H1 (cell line): Measurements from ENCODE around the gene ZNF154. TPM values are rescaled to one million over a fixed set of nuclear protein-coding genes. Genes with fewer than 3 reads are reported as not detected.

Source experiments
- CTCF ChIA-PET: fragments of 300-600 bp; sonication (Branson Sonifier 250); formaldehyde crosslinking; loops from one replicate; lab custom pipeline; 2021; ENCODE audit not compliant: partially characterized antibody; lab: Charles Lee
- POLR2A ChIA-PET: fragments of 300-600 bp; sonication (Branson Sonifier 250); formaldehyde crosslinking; loops from one replicate; lab custom pipeline; 2021; ENCODE audit warnings: inconsistent platforms; ENCODE audit not compliant: partially characterized antibody; lab: Charles Lee
- DNase-seq, 2 experiments: peaks; one replicate each; pipeline versions ENCODE4 v3.0.0 to v3.0.0-alpha.2; 2010 to 2022; ENCODE audit warnings: low spot score in 2 of 2, low read depth in 1 of 2, mixed read lengths in 1 of 2
- FAIRE-seq: peaks from 2 replicates; lab custom pipeline; 2011; peaks lifted over from hg19 to GRCh38; lab: Jason Lieb, UNC
- H2AFZ ChIP-seq: 2 replicates; pipeline ENCODE4 v1.8.1; 2012; ENCODE audit warnings: low read length, inconsistent platforms
- H2AK5ac ChIP-seq: 2 replicates; pipeline ENCODE4 v1.6.1; 2013; ENCODE audit warnings: low read depth, low read length
- H2BK120ac ChIP-seq: replicated peaks from 2 replicates; pipeline ENCODE3; 2013; ENCODE audit warnings: low read depth, low read length, inconsistent platforms
- H2BK12ac ChIP-seq: 2 replicates; pipeline ENCODE4 v1.6.1; 2013; ENCODE audit warnings: low read depth, low read length
- H2BK15ac ChIP-seq: 2 replicates; pipeline ENCODE4 v1.6.1; 2013; ENCODE audit warnings: low read length
- H2BK20ac ChIP-seq: 2 replicates; pipeline ENCODE4 v1.6.1; 2013; ENCODE audit warnings: low read length
- H2BK5ac ChIP-seq: 2 replicates; pipeline ENCODE4 v1.6.1; 2013; ENCODE audit warnings: low read depth, low read length
- H3K14ac ChIP-seq: 2 replicates; pipeline ENCODE4 v1.6.1; 2013; ENCODE audit warnings: inconsistent platforms; ENCODE audit not compliant: insufficient read length
- H3K18ac ChIP-seq: 2 replicates; pipeline ENCODE4 v1.6.1; 2013; ENCODE audit warnings: low read length; ENCODE audit errors: extremely low read depth
- H3K23ac ChIP-seq: 2 replicates; pipeline ENCODE4 v1.6.1; 2013; ENCODE audit warnings: inconsistent platforms; ENCODE audit not compliant: insufficient read length
- H3K23me2 ChIP-seq: 2 replicates; pipeline ENCODE4 v1.6.1; 2013; ENCODE audit warnings: low read depth, low read length
- H3K27ac ChIP-seq: 2 replicates; pipeline ENCODE4 v1.6.1; 2011; ENCODE audit warnings: low read depth, low read length, inconsistent platforms
- H3K27me3 ChIP-seq, 4 experiments: replicated peaks in 1 of 4; 1 replicate in 1 of 4; 2 replicates in 3 of 4; pipeline versions ENCODE4 v1.6.1 to v1.8.1; 2011 to 2013; ENCODE audit warnings: low read length in 3 of 4, mild to moderate bottlenecking in 3 of 4, inconsistent platforms in 2 of 4, mixed read lengths in 2 of 4, moderate library complexity in 1 of 4; ENCODE audit not compliant: control insufficient read depth in 3 of 4, insufficient read depth in 3 of 4; ENCODE audit errors: extremely low read depth in 1 of 4
- H3K36me3 ChIP-seq, 4 experiments: 2 replicates each; pipeline versions ENCODE4 v1.6.1 to v1.8.1; 2011 to 2013; ENCODE audit warnings: mild to moderate bottlenecking in 4 of 4, low read length in 3 of 4, moderate library complexity in 2 of 4, control low read depth in 1 of 4, inconsistent platforms in 1 of 4; ENCODE audit not compliant: insufficient read depth in 4 of 4, control insufficient read depth in 2 of 4
- H3K4ac ChIP-seq: replicated peaks from 2 replicates; pipeline ENCODE3; 2013; ENCODE audit warnings: low read length, low read depth, mixed read lengths, inconsistent platforms; ENCODE audit not compliant: insufficient read length
- H3K4me1 ChIP-seq, 4 experiments: replicated peaks in 1 of 4; 1 replicate in 1 of 4; 2 replicates in 3 of 4; pipeline versions ENCODE4 v1.6.1 to v1.8.1; 2011 to 2013; ENCODE audit warnings: low read length in 3 of 4, inconsistent platforms in 2 of 4, mixed read lengths in 1 of 4; ENCODE audit not compliant: insufficient read depth in 4 of 4, control insufficient read depth in 3 of 4
- H3K4me2 ChIP-seq, 2 experiments: 2 replicates each; pipeline versions ENCODE4 v1.6.1 to v1.8.1; 2011 to 2013; ENCODE audit warnings: low read depth in 2 of 2, low read length in 2 of 2, control low read depth in 1 of 2, inconsistent platforms in 1 of 2, mild to moderate bottlenecking in 1 of 2; ENCODE audit not compliant: insufficient read depth in 1 of 2
- H3K4me3 ChIP-seq, 4 experiments: fragments of 200-600, 300-600 bp in 1 of 4; sonication (generic), shearing (Covaris generic), sonication (Bioruptor Twin) in 1 of 4; 2 replicates each; pipeline versions ENCODE4 v1.5.1 to v1.8.1; 2011 to 2016; ENCODE audit warnings: low read length in 4 of 4, low read depth in 3 of 4, control low read depth in 2 of 4, inconsistent platforms in 2 of 4, mild to moderate bottlenecking in 2 of 4, mixed read lengths in 1 of 4, moderate library complexity in 1 of 4; ENCODE audit not compliant: insufficient read depth in 2 of 4; ENCODE audit errors: extremely low read depth in 1 of 4
- H3K56ac ChIP-seq: replicated peaks from 2 replicates; pipeline ENCODE3; 2013; ENCODE audit warnings: low read depth, mild to moderate bottlenecking, mixed read lengths, low read length, inconsistent platforms; ENCODE audit not compliant: insufficient read length
- H3K79me1 ChIP-seq: 2 replicates; pipeline ENCODE4 v1.6.1; 2013; ENCODE audit warnings: low read depth, low read length, control low read depth
- H3K79me2 ChIP-seq, 2 experiments: 2 replicates each; pipeline versions ENCODE4 v1.6.1 to v1.8.1; 2012 to 2013; ENCODE audit warnings: low read length in 2 of 2, mild to moderate bottlenecking in 2 of 2, inconsistent platforms in 1 of 2; ENCODE audit not compliant: insufficient read depth in 2 of 2, control insufficient read depth in 1 of 2
- H3K9ac ChIP-seq, 4 experiments: replicated peaks in 1 of 4; 1 replicate in 1 of 4; 2 replicates in 3 of 4; pipeline versions ENCODE4 v1.6.1 to v1.8.1; 2011 to 2013; ENCODE audit warnings: low read depth in 3 of 4, low read length in 3 of 4, control low read depth in 2 of 4, mild to moderate bottlenecking in 2 of 4, moderate library complexity in 2 of 4, inconsistent platforms in 1 of 4; ENCODE audit errors: extremely low read depth in 1 of 4
- H3K9me3 ChIP-seq, 2 experiments: 2 replicates each; pipeline versions ENCODE4 v1.6.1 to v1.8.1; 2012 to 2013; ENCODE audit warnings: mild to moderate bottlenecking in 2 of 2, moderate library complexity in 2 of 2, control low read depth in 1 of 2, inconsistent platforms in 1 of 2, low read depth in 1 of 2, low read length in 1 of 2, mixed read lengths in 1 of 2; ENCODE audit not compliant: insufficient read depth in 2 of 2
- H4K20me1 ChIP-seq, 2 experiments: replicated peaks in 1 of 2; 2 replicates each; pipeline versions ENCODE3 to v1.8.1; 2011 to 2013; ENCODE audit warnings: inconsistent platforms in 2 of 2, low read length in 2 of 2, mild to moderate bottlenecking in 1 of 2; ENCODE audit not compliant: insufficient read depth in 2 of 2, control insufficient read depth in 1 of 2
- H4K5ac ChIP-seq: 2 replicates; pipeline ENCODE4 v1.6.1; 2013; ENCODE audit warnings: low read length, low read depth, mixed read lengths, inconsistent platforms; ENCODE audit not compliant: insufficient read length
- H4K8ac ChIP-seq: 2 replicates; pipeline ENCODE4 v1.8.0; 2013; ENCODE audit warnings: mild to moderate bottlenecking, moderate library complexity, low read length, inconsistent platforms; ENCODE audit not compliant: insufficient read depth; ENCODE audit errors: extremely low read depth
- H4K91ac ChIP-seq: replicated peaks from 2 replicates; pipeline ENCODE3; 2013; ENCODE audit warnings: low read length, mixed read lengths, inconsistent platforms; ENCODE audit not compliant: insufficient read length
- ATF2 ChIP-seq: IDR thresholded peaks from 2 replicates; pipeline ENCODE4 v1.6.1; 2012; ENCODE audit warnings: low read length, inconsistent platforms
- CBX5 ChIP-seq: fragments of 300-800, 300-1000 bp; sonication (generic); IDR thresholded peaks from 2 replicates; pipeline ENCODE4 v1.7.1; 2016; ENCODE audit warnings: antibody characterized with exemption, low read length, low read depth
- CEBPB ChIP-seq: IDR thresholded peaks from 2 replicates; pipeline ENCODE4 v1.6.1; 2012; ENCODE audit warnings: low read depth, low read length
- EZH2 ChIP-seq: fragments of 200-600 bp; sonication (generic); IDR thresholded peaks from 2 replicates; pipeline ENCODE4 v1.7.1; 2012; ENCODE audit warnings: low read depth, mild to moderate bottlenecking, moderate library complexity, low read length, inconsistent platforms; ENCODE audit not compliant: severe bottlenecking
- GTF2F1 ChIP-seq: IDR thresholded peaks from 2 replicates; pipeline ENCODE4 v1.6.1; 2012; ENCODE audit warnings: low read depth, low read length, improper control_type of control experiment, borderline replicate concordance
- HDAC2 ChIP-seq, 2 experiments: fragments of 300-600 bp in 1 of 2; sonication (generic) in 1 of 2; IDR thresholded peaks; 2 replicates each; pipeline ENCODE4 v1.6.1; 2011 to 2012; ENCODE audit warnings: low read depth in 2 of 2, low read length in 2 of 2, mild to moderate bottlenecking in 2 of 2, moderate library complexity in 2 of 2, borderline replicate concordance in 1 of 2, inconsistent platforms in 1 of 2
- POLR2AphosphoS5 ChIP-seq: IDR thresholded peaks from 2 replicates; pipeline ENCODE4 v1.6.1; 2011; ENCODE audit warnings: low read depth, low read length
- SIN3A ChIP-seq, 2 experiments: IDR thresholded peaks in 1 of 2; conservative IDR thresholded peaks in 1 of 2; 2 replicates each; pipeline ENCODE4 v1.6.1; 2011 to 2012; ENCODE audit warnings: low read length in 2 of 2, improper control_type of control experiment in 1 of 2, low read depth in 1 of 2, mild to moderate bottlenecking in 1 of 2
- TBP ChIP-seq: IDR thresholded peaks from 2 replicates; pipeline ENCODE4 v1.6.1; 2011; ENCODE audit warnings: low read depth, low read length, improper control_type of control experiment
- ZNF274 ChIP-seq: IDR thresholded peaks from 2 replicates; pipeline ENCODE4 v1.7.0; 2012; ENCODE audit warnings: low read length, borderline replicate concordance; ENCODE audit errors: extremely low read depth
- WGBS, 2 experiments: shearing (Covaris generic) in 1 of 2; methylation state at CpG; one replicate each; pipeline versions ENCODE4 v1.1.6 to v1.1.7; 2013 to 2015; ENCODE audit warnings: low lambda C conversion rate in 2 of 2, mixed read lengths in 2 of 2, inconsistent platforms in 1 of 2, low coverage in 1 of 2, missing lambda C conversion rate in 1 of 2; ENCODE audit not compliant: insufficient replicate concordance in 2 of 2, insufficient coverage in 1 of 2, insufficient read length in 1 of 2; ENCODE audit errors: extremely low coverage in 1 of 2, missing lambda C conversion rate in 1 of 2; 5-methylcytosine and 5-hydroxymethylcytosine counted together
- polyA plus RNA-seq, 7 experiments: library from polyadenylated mRNA; depleted of rRNA in 3 of 7; stranded (reverse) in 5 of 7; unstranded in 2 of 7; fragments of >200 nt in 5 of 7; fragments of 200-250 nt in 2 of 7; gene quantifications; 1 replicate in 5 of 7; 2 replicates in 1 of 7; 4 replicates in 1 of 7; pipeline versions ENCODE4 v1.2.1 to v1.2.3, GENCODE V29; 2011 to 2013; ENCODE audit warnings: missing spikeins in 2 of 7, mixed read lengths in 2 of 7
- total RNA-seq: library from RNA; stranded (reverse); fragmentation: NEBNext Ultra II Directional; extraction: Animal tissue kit (Norgen Biotek cat#: 25700); gene quantifications from 2 replicates; pipeline ENCODE4 v1.2.1, GENCODE V29; 2021

ZNF154 gene
- total and polyA plus RNA-seq, 2 of the 8 experiments (the other 6 are each of a cell fraction or from before 2014, with no cell fraction given), result 5.3 to 11.6 TPM

- Histone ChIP-seq H3K4me1 (peaks cover 2 to 5% (median 4%) of the 10 kb centered on the region in 4 experiments), H3K79me1 (no peaks in the 10 kb centered on the region), H3K79me2 (no peaks in the 10 kb centered on the region), H3K4me2 (peak overlapping the region; percentile 74 to 86; a peak in 3 of 4 replicates), H4K5ac (no peak overlapping the region), H2BK20ac (no peak overlapping the region), H3K18ac (no peak overlapping the region), H3K23me2 (peaks cover 4% of the 10 kb centered on the region), H2AFZ (peak overlapping the region; percentile 96), H4K8ac (no peak overlapping the region), H3K4me3 (peak overlapping the region in 2 of 4 experiments; percentile 54 to 72; a peak in 2 of 8 replicates), H2BK5ac (no peak overlapping the region), H4K91ac (no peak overlapping the region), H3K9me3 (no peaks in the 10 kb centered on the region), H3K27ac (no peak overlapping the region), H2BK120ac (no peak overlapping the region), H2BK12ac (0 out of 2 replicates have a peak overlapping the region, but pooled peaks have one; percentile 17), H4K20me1 (peaks cover 0 to 1% of the 10 kb centered on the region in 2 experiments), H2BK15ac (no peak overlapping the region), H3K9ac (no peak overlapping the region), H3K56ac (no peak overlapping the region), H2AK5ac (no peak overlapping the region), H3K14ac (no peak overlapping the region), H3K36me3 (no peaks in the 10 kb centered on the region), H3K23ac (no peak overlapping the region), H3K4ac (no peak overlapping the region), H3K27me3 (no peaks in the 10 kb centered on the region; a peak in 2 of 7 replicates)
- ChIA-PET POLR2A (interaction anchor here (0.6 to 3.2 kb wide), 17 partner anchors 8 to 230 kb away, joined by 3 to 26 read pairs (median 3); partner anchors contain the start of genes ZNF134, ZNF154, ZNF551 and ZNF749), CTCF (interaction anchor here (1.2 to 3.7 kb wide), 3 partner anchors 12 to 16 kb away, joined by 6 to 14 read pairs (median 7); partner anchors contain the start of gene ZNF551)
- DNase-seq (no peak), FAIRE-seq (no peak)
- WGBS, 2 experiments, result 88% methylated on average over 9 of the region's 9 CpGs; no CpG with 5 or more reads in 1 of the 2 experiments
- TF ChIP-seq TBP (no peak), CBX5 (no peak), GTF2F1 (no peak), ATF2 (no peak), SIN3A (conservative IDR thresholded peaks at IDR 0.05 in 1 of 2, IDR thresholded peaks at IDR 0.05 in 1 of 2; ENCODE audit: low read depth in 1 of 2, low read length in 2 of 2) (no peak), POLR2AphosphoS5 (no peak), CEBPB (no peak), EZH2 (no peak), ZNF274 (no peak), HDAC2 (IDR thresholded peaks at IDR 0.05; ENCODE audit: borderline replicate concordance in 1 of 2, low read depth in 2 of 2, low read length in 2 of 2) (no peak)
Measured at GRCh38 chr19:57665261-57665806, 43.7 kb downstream of the ZNF154 start.
